K562 (cell line): ENCODE results near the gene FRRS1L. TPM values are rescaled to one million over a fixed set of nuclear protein-coding genes. Genes with fewer than 3 reads are reported as not detected.

Source experiments
- GABPB2 ChIP-seq: fragments of 250-450 bp; sonication (Bioruptor Pico); conservative IDR thresholded peaks from 2 replicates; pipeline ENCODE4 v1.5.1; 2021; ENCODE audit warnings: mild to moderate bottlenecking
- HDAC3 ChIP-seq: fragments of 450-650 bp; IDR thresholded peaks from 2 replicates; pipeline ENCODE4 v1.6.1; 2018; ENCODE audit warnings: borderline replicate concordance, mild to moderate bottlenecking, moderate library complexity; ENCODE audit not compliant: partially characterized antibody
- IFI16 ChIP-seq: fragments of 250-450 bp; sonication (Bioruptor Pico); IDR thresholded peaks from 2 replicates; pipeline ENCODE4 v2.1.2; 2022; ENCODE audit warnings: mild to moderate bottlenecking, inconsistent platforms
- RAD51 ChIP-seq: fragments of 450-650 bp; IDR thresholded peaks from 2 replicates; pipeline ENCODE4 v1.7.1; 2016; ENCODE audit warnings: low read depth, mild to moderate bottlenecking, borderline replicate concordance
- RB1 ChIP-seq: fragments of 450-650 bp; IDR thresholded peaks from 2 replicates; pipeline ENCODE4 v1.6.1; 2017; ENCODE audit warnings: low read depth, mild to moderate bottlenecking
- SRSF1 ChIP-seq: fragments of 200-400 bp; formaldehyde crosslinking; IDR thresholded peaks from 2 replicates; pipeline ENCODE4 v1.6.1; 2017; ENCODE audit warnings: mild to moderate bottlenecking, low read depth, low read length, moderate library complexity
- TSC22D4 ChIP-seq: fragments of 450-650 bp; IDR thresholded peaks from 2 replicates; pipeline ENCODE4 v1.6.1; 2016; ENCODE audit warnings: missing genetic modification characterization, missing biosample characterization, control low read depth
- ZC3H8 ChIP-seq: fragments of 450-650 bp; IDR thresholded peaks from 2 replicates; pipeline ENCODE4 v1.6.1; 2017
- ZFP30 ChIP-seq: fragments of 250-450 bp; sonication (Bioruptor Pico); IDR thresholded peaks from 2 replicates; pipeline ENCODE4 v1.8.0; 2022; ENCODE audit warnings: moderate library complexity, mild to moderate bottlenecking, inconsistent platforms, borderline replicate concordance
- ZNF175 ChIP-seq: fragments of 200-800 bp; sonication (Bioruptor generic); IDR thresholded peaks from 2 replicates; pipeline ENCODE4 v1.6.1; 2016; ENCODE audit warnings: low read depth, mild to moderate bottlenecking, missing genetic modification characterization, missing compliant biosample characterization
- ZNF695 ChIP-seq: fragments of 450-650 bp; formaldehyde crosslinking; IDR thresholded peaks from 2 replicates; pipeline ENCODE4 v1.4.0; 2020; ENCODE audit warnings: mild to moderate bottlenecking, moderate library complexity
- ZNF707 ChIP-seq: fragments of 250-450 bp; sonication (Bioruptor Pico); conservative IDR thresholded peaks from 2 replicates; pipeline ENCODE4 v1.8.0; 2022; ENCODE audit warnings: inconsistent platforms, mild to moderate bottlenecking, moderate library complexity
- ZNF76 ChIP-seq: fragments of 250-450 bp; sonication (Bioruptor Pico); IDR thresholded peaks from 2 replicates; pipeline ENCODE4 v1.4.0; 2020; ENCODE audit warnings: mild to moderate bottlenecking, moderate library complexity, borderline replicate concordance
- ZNF778 ChIP-seq: fragments of 450-650 bp; formaldehyde crosslinking; IDR thresholded peaks from 2 replicates; pipeline ENCODE4 v1.4.0; 2020; ENCODE audit warnings: mild to moderate bottlenecking, moderate library complexity
- ZNF830 ChIP-seq: fragments of 250-450 bp; sonication (Bioruptor Pico); IDR thresholded peaks from 2 replicates; pipeline ENCODE4 v1.5.0; 2021; ENCODE audit warnings: mild to moderate bottlenecking
- ZSCAN32 ChIP-seq: fragments of 450-650 bp; formaldehyde crosslinking; IDR thresholded peaks from 2 replicates; pipeline ENCODE4 v1.4.0; 2020; ENCODE audit warnings: mild to moderate bottlenecking, moderate library complexity
- polyA plus RNA-seq, 8 experiments: library from polyadenylated mRNA; depleted of rRNA in 4 of 8; stranded (reverse) in 5 of 8; unstranded in 3 of 8; fragments of >200 nt; fragmentation: Nextera tagmentation in 2 of 8; fragmentation: Illumina TruSeq in 1 of 8; extraction: Ambion mirVana in 2 of 8; extraction: Trizol in 1 of 8; gene quantifications; 2 replicates each; pipeline versions ENCODE4 v1.2.1 to v1.2.3, GENCODE V29; 2011 to 2014; ENCODE audit warnings: inconsistent platforms in 1 of 8, missing spikeins in 1 of 8
- total RNA-seq, 7 experiments: library from RNA; depleted of rRNA in 6 of 7; stranded (reverse); fragments of >200 nt in 6 of 7; fragmentation: Illumina TruSeq in 2 of 7; extraction: Trizol in 2 of 7; gene quantifications; 2 replicates each; pipeline versions ENCODE4 v1.2.1 to v1.2.3, GENCODE V29; 2011 to 2021; ENCODE audit warnings: low replicate concordance in 1 of 7
- TF ChIP-seq, protein P1 (sequence below): fragments of 450-650 bp; IDR thresholded peaks from 2 replicates; pipeline ENCODE4 v1.6.1; 2018; ENCODE audit not compliant: partially characterized antibody
- TF ChIP-seq, protein P2 (sequence below), 2 experiments: fragments of 150-350 bp in 1 of 2; IDR thresholded peaks; 2 replicates each; pipeline ENCODE4 v1.6.1; 2012 to 2016; ENCODE audit warnings: low read depth in 2 of 2, low read length in 2 of 2, mild to moderate bottlenecking in 1 of 2, moderate library complexity in 1 of 2
- TF ChIP-seq, protein P3 (sequence below), 2 experiments: IDR thresholded peaks; 2 replicates each; pipeline ENCODE4 v1.6.1; 2012; ENCODE audit warnings: improper control_type of control experiment in 2 of 2, low read depth in 2 of 2, low read length in 2 of 2, borderline replicate concordance in 1 of 2

FRRS1L gene
- total and polyA plus RNA-seq, 9 of the 15 experiments (the other 6 are each of a cell fraction or from before 2014, with no cell fraction given), result under 0.01 to 0.04 (median 0.03) TPM; not detected in 5

DNA sequence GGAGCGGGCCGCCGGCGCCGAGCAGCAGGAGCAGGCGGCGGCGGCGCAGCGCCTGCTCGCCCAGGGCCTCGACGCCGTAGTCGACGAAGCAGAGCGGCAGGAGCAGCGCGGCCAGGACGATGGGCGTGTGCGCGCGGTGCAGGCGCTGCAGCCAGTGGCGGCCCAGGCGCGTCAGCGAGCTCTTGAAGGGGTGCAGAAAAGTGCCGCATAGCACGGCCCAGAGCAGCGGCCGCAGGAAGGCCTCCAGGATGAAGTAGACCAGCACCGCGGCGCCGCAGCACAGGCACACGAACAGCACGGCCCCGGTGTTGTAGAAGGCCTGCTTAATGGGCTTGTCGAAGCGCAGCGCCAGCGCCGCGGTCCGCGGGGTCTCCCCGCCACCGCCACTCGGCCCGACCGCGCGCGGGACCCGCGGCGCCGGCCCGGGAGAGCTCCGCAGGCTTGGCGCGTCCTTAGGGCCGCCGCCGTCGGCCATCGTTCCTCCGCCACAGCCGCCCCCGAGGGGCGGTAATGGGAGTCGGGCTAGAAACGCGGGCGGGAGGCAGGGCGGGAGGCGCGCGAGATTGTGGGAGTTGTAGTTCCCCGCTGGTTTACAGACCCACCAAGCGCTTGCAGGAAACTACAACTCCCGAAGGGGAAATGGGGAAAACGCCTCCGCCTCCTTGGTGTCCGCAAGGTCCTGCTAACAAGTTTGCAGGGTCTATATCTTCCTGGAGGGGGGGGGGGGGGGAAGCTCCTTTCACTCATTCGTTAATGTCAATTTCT lies 47.4 kb downstream of the FRRS1L start, which contains the start of gene TMEM245 (continued):
- TF ChIP-seq, protein P1, sequence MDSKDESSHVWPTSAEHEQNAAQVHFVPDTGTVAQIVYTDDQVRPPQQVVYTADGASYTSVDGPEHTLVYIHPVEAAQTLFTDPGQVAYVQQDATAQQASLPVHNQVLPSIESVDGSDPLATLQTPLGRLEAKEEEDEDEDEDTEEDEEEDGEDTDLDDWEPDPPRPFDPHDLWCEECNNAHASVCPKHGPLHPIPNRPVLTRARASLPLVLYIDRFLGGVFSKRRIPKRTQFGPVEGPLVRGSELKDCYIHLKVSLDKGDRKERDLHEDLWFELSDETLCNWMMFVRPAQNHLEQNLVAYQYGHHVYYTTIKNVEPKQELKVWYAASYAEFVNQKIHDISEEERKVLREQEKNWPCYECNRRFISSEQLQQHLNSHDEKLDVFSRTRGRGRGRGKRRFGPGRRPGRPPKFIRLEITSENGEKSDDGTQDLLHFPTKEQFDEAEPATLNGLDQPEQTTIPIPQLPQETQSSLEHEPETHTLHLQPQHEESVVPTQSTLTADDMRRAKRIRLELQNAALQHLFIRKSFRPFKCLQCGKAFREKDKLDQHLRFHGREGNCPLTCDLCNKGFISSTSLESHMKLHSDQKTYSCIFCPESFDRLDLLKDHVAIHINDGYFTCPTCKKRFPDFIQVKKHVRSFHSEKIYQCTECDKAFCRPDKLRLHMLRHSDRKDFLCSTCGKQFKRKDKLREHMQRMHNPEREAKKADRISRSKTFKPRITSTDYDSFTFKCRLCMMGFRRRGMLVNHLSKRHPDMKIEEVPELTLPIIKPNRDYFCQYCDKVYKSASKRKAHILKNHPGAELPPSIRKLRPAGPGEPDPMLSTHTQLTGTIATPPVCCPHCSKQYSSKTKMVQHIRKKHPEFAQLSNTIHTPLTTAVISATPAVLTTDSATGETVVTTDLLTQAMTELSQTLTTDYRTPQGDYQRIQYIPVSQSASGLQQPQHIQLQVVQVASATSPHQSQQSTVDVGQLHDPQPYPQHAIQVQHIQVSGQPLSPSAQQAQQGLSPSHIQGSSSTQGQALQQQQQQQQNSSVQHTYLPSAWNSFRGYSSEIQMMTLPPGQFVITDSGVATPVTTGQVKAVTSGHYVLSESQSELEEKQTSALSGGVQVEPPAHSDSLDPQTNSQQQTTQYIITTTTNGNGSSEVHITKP, result no peak
- no peak for TF ChIP-seq TSC22D4
- TF ChIP-seq ZFP30, result no peak
- TF ChIP-seq SRSF1, result no peak
- no peak for TF ChIP-seq ZNF707 (CRISPR knock-in tag)
- no peak for TF ChIP-seq ZNF695 (CRISPR knock-in tag)
- no peak for TF ChIP-seq ZSCAN32 (CRISPR knock-in tag)
- no peak for TF ChIP-seq RB1
- TF ChIP-seq, protein P2, sequence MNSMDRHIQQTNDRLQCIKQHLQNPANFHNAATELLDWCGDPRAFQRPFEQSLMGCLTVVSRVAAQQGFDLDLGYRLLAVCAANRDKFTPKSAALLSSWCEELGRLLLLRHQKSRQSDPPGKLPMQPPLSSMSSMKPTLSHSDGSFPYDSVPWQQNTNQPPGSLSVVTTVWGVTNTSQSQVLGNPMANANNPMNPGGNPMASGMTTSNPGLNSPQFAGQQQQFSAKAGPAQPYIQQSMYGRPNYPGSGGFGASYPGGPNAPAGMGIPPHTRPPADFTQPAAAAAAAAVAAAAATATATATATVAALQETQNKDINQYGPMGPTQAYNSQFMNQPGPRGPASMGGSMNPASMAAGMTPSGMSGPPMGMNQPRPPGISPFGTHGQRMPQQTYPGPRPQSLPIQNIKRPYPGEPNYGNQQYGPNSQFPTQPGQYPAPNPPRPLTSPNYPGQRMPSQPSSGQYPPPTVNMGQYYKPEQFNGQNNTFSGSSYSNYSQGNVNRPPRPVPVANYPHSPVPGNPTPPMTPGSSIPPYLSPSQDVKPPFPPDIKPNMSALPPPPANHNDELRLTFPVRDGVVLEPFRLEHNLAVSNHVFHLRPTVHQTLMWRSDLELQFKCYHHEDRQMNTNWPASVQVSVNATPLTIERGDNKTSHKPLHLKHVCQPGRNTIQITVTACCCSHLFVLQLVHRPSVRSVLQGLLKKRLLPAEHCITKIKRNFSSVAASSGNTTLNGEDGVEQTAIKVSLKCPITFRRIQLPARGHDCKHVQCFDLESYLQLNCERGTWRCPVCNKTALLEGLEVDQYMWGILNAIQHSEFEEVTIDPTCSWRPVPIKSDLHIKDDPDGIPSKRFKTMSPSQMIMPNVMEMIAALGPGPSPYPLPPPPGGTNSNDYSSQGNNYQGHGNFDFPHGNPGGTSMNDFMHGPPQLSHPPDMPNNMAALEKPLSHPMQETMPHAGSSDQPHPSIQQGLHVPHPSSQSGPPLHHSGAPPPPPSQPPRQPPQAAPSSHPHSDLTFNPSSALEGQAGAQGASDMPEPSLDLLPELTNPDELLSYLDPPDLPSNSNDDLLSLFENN (IDR thresholded peaks at IDR 0.05; ENCODE audit: low read depth in 2 of 2, low read length in 2 of 2), result no peak
- TF ChIP-seq, protein P3, sequence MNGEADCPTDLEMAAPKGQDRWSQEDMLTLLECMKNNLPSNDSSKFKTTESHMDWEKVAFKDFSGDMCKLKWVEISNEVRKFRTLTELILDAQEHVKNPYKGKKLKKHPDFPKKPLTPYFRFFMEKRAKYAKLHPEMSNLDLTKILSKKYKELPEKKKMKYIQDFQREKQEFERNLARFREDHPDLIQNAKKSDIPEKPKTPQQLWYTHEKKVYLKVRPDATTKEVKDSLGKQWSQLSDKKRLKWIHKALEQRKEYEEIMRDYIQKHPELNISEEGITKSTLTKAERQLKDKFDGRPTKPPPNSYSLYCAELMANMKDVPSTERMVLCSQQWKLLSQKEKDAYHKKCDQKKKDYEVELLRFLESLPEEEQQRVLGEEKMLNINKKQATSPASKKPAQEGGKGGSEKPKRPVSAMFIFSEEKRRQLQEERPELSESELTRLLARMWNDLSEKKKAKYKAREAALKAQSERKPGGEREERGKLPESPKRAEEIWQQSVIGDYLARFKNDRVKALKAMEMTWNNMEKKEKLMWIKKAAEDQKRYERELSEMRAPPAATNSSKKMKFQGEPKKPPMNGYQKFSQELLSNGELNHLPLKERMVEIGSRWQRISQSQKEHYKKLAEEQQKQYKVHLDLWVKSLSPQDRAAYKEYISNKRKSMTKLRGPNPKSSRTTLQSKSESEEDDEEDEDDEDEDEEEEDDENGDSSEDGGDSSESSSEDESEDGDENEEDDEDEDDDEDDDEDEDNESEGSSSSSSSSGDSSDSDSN (IDR thresholded peaks at IDR 0.05; ENCODE audit: borderline replicate concordance in 1 of 2, low read depth in 2 of 2, low read length in 2 of 2), result peak; percentile 39 to 90; a peak in 2 of 4 replicates
- TF ChIP-seq HDAC3, result no peak
- no peak for TF ChIP-seq IFI16 (CRISPR knock-in tag)
- TF ChIP-seq ZNF76 (CRISPR knock-in tag), result peak; percentile 58; the same call in 1 of the 2 replicates
- TF ChIP-seq ZC3H8, result no peak
- TF ChIP-seq RAD51, result no peak
- no peak for TF ChIP-seq ZNF778 (CRISPR knock-in tag)
- TF ChIP-seq ZNF175 (CRISPR knock-in tag), result no peak; the same call in 1 of the 2 replicates
- TF ChIP-seq GABPB2 (CRISPR knock-in tag), result no peak
- no peak for TF ChIP-seq ZNF830 (CRISPR knock-in tag)
